Prostate gland (tissue), 2 donors: ENCODE results near the gene AKAP13.

ENCODE experiments used
- CTCF ChIP-seq, 4 experiments: fragments of 200-600 bp in 2 of 4; fragments of 450-650 bp in 2 of 4; sonication (generic) in 2 of 4; IDR thresholded peaks; 1 replicate in 3 of 4; 2 replicates in 1 of 4; pipeline ENCODE4 v1.5.1; 2016 to 2019; ENCODE audit warnings: antibody characterized with exemption in 4 of 4, mild to moderate bottlenecking in 2 of 4, moderate library complexity in 2 of 4
- POLR2A ChIP-seq: fragments of 450-650 bp; IDR thresholded peaks from one replicate; pipeline ENCODE4 v1.6.1; 2016; ENCODE audit warnings: antibody characterized with exemption, mild to moderate bottlenecking
- POLR2AphosphoS5 ChIP-seq: sonication (generic); formaldehyde crosslinking; IDR thresholded peaks from one replicate; pipeline ENCODE4 v1.6.1; 2017; ENCODE audit warnings: antibody characterized with exemption

- TF ChIP-seq CTCF (IDR thresholded peaks at IDR 0.05) (no peak), POLR2A (no peak), POLR2AphosphoS5 (no peak)
Observed at GRCh38 chr15:85422607-85423006, 42.2 kb downstream of the AKAP13 start.
